WTC11 (cell line): Measurements from ENCODE around the gene ZC3H14. TPM values are rescaled to one million over a fixed set of nuclear protein-coding genes. Genes with fewer than 3 reads are reported as not detected.

Experiments
- CREB1 ChIP-seq: sonication (generic); formaldehyde crosslinking; IDR thresholded peaks from 2 replicates; pipeline ENCODE4 v1.8.0; 2023; ENCODE audit warnings: mild to moderate bottlenecking, missing genetic modification reagents
- ESRRA ChIP-seq: sonication (generic); formaldehyde crosslinking; IDR thresholded peaks from 2 replicates; pipeline ENCODE4 v1.8.1; 2022; ENCODE audit warnings: mild to moderate bottlenecking, missing genetic modification reagents, borderline replicate concordance
- ETV6 ChIP-seq: sonication (generic); formaldehyde crosslinking; IDR thresholded peaks from 2 replicates; pipeline ENCODE4 v1.8.1; 2022; ENCODE audit warnings: mild to moderate bottlenecking, missing genetic modification reagents
- GABPB1 ChIP-seq: sonication (generic); formaldehyde crosslinking; IDR thresholded peaks from 2 replicates; pipeline ENCODE4 v1.8.1; 2023; ENCODE audit warnings: mild to moderate bottlenecking, missing genetic modification reagents
- GRHL2 ChIP-seq: fragments of 250-450 bp; sonication (Bioruptor Pico); IDR thresholded peaks from 2 replicates; pipeline ENCODE4 v1.8.0; 2022; ENCODE audit warnings: mild to moderate bottlenecking, moderate library complexity; ENCODE audit not compliant: insufficient replicate concordance, severe bottlenecking
- GTF2I ChIP-seq: fragments of 250-450 bp; sonication (Bioruptor Pico); conservative IDR thresholded peaks from 2 replicates; pipeline ENCODE4 v1.4.0; 2021; ENCODE audit warnings: mild to moderate bottlenecking
- IRF2 ChIP-seq: sonication (generic); formaldehyde crosslinking; IDR thresholded peaks from 2 replicates; pipeline ENCODE4 v1.8.0; 2022; ENCODE audit warnings: low read depth, missing genetic modification reagents, borderline replicate concordance
- SMAD4 ChIP-seq: sonication (generic); formaldehyde crosslinking; IDR thresholded peaks from 2 replicates; pipeline ENCODE4 v1.8.0; 2022; ENCODE audit warnings: mild to moderate bottlenecking, missing genetic modification reagents
- ZNF219 ChIP-seq: sonication (generic); formaldehyde crosslinking; IDR thresholded peaks from 2 replicates; pipeline ENCODE4 v1.8.0; 2023; ENCODE audit warnings: missing genetic modification reagents, mild to moderate bottlenecking, borderline replicate concordance
- ZNF263 ChIP-seq: sonication (generic); formaldehyde crosslinking; IDR thresholded peaks from 2 replicates; pipeline ENCODE4 v1.8.1; 2022; ENCODE audit warnings: low read depth, mild to moderate bottlenecking, moderate library complexity, missing genetic modification reagents
- total RNA-seq: library from RNA; stranded (reverse); gene quantifications from 3 replicates; pipeline ENCODE4 v1.2.3, GENCODE V29; 2021
- TF ChIP-seq, protein P1 (sequence below): fragments of 250-450 bp; sonication (Bioruptor Pico); IDR thresholded peaks from 2 replicates; pipeline ENCODE4 v1.9.0; 2021; ENCODE audit warnings: moderate library complexity, mild to moderate bottlenecking, inconsistent platforms, borderline replicate concordance
- TF ChIP-seq, protein P2 (sequence below): sonication (generic); formaldehyde crosslinking; IDR thresholded peaks from 2 replicates; pipeline ENCODE4 v1.8.0; 2023; ENCODE audit warnings: missing genetic modification reagents, mild to moderate bottlenecking, borderline replicate concordance
- TF ChIP-seq, protein P3 (sequence below): sonication (generic); formaldehyde crosslinking; IDR thresholded peaks from 2 replicates; pipeline ENCODE4 v1.8.1; 2023; ENCODE audit warnings: mild to moderate bottlenecking, moderate library complexity, missing genetic modification reagents
- TF ChIP-seq, protein P4 (sequence below): fragments of 250-450 bp; sonication (Bioruptor Pico); IDR thresholded peaks from 2 replicates; pipeline ENCODE4 v2.1.2; 2022; ENCODE audit warnings: mild to moderate bottlenecking, moderate library complexity
- TF ChIP-seq, protein P5 (sequence below): sonication (generic); formaldehyde crosslinking; IDR thresholded peaks from 2 replicates; pipeline ENCODE4 v1.8.1; 2022; ENCODE audit warnings: mild to moderate bottlenecking, moderate library complexity, missing genetic modification reagents
- TF ChIP-seq, protein P6 (sequence below): sonication (generic); formaldehyde crosslinking; IDR thresholded peaks from 2 replicates; pipeline ENCODE4 v1.8.1; 2022; ENCODE audit warnings: low read depth, missing genetic modification reagents, borderline replicate concordance
- TF ChIP-seq, protein P7 (sequence below): sonication (generic); formaldehyde crosslinking; IDR thresholded peaks from 2 replicates; pipeline ENCODE4 v1.8.1; 2022; ENCODE audit warnings: mild to moderate bottlenecking, missing genetic modification reagents, moderate library complexity, borderline replicate concordance
- TF ChIP-seq, protein P8 (sequence below): sonication (generic); formaldehyde crosslinking; IDR thresholded peaks from 2 replicates; pipeline ENCODE4 v1.8.1; 2023; ENCODE audit warnings: mild to moderate bottlenecking, missing genetic modification reagents
- TF ChIP-seq, protein P9 (sequence below): sonication (generic); formaldehyde crosslinking; IDR thresholded peaks from 2 replicates; pipeline ENCODE4 v1.8.1; 2022; ENCODE audit warnings: missing genetic modification reagents, borderline replicate concordance

Gene ZC3H14
- total RNA-seq, 1 experiment from 2014 or later: 64.9 TPM

DNA sequence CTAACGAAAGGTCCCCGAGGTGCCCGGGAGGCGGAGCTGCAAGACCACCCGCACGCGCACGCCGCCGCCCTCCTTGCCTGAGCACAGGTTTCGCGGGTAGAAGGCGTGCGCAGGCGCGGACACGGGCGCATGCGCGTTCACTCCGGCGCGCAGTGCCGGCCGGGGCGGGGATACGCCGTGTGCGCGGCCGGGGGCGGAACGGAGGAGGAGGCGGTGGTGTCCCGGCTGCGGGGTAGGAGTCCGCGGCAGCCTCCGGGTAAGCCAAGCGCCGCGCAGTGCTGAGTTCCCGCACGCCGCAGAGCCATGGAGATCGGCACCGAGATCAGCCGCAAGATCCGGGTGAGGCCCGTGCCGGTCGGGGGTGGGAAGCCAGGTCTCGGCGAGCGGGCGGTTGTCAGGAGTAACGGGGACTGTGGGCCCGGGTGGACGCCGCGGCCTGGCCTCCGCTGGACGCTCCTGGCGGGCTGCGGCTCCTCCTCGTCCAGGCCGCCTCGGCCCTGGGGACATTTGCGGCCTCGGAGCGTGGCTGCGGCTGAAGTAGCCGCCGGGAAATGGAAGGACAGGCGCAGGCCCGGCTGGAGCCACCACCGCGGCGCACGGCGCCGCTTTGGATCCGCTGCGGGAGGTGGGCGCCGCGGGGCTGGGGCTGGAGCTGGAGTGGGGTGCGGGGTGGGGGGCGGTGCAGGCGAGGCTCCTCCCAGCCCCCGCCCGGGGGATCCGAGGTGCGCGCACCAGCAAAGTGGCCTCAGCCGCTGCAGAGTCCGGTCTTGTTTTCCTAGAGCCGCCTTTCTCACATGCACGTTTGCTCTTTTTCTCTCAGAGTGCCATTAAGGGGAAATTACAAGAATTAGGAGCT is at the start of gene ZC3H14 (continued):
- TF ChIP-seq, protein P1, sequence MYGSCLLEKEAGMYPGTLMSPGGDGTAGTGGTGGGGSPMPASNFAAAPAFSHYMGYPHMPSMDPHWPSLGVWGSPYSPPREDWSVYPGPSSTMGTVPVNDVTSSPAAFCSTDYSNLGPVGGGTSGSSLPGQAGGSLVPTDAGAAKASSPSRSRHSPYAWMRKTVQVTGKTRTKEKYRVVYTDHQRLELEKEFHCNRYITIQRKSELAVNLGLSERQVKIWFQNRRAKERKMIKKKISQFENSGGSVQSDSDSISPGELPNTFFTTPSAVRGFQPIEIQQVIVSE (CRISPR knock-in tag): no peak
- no peak for TF ChIP-seq SMAD4
- TF ChIP-seq, protein P2, sequence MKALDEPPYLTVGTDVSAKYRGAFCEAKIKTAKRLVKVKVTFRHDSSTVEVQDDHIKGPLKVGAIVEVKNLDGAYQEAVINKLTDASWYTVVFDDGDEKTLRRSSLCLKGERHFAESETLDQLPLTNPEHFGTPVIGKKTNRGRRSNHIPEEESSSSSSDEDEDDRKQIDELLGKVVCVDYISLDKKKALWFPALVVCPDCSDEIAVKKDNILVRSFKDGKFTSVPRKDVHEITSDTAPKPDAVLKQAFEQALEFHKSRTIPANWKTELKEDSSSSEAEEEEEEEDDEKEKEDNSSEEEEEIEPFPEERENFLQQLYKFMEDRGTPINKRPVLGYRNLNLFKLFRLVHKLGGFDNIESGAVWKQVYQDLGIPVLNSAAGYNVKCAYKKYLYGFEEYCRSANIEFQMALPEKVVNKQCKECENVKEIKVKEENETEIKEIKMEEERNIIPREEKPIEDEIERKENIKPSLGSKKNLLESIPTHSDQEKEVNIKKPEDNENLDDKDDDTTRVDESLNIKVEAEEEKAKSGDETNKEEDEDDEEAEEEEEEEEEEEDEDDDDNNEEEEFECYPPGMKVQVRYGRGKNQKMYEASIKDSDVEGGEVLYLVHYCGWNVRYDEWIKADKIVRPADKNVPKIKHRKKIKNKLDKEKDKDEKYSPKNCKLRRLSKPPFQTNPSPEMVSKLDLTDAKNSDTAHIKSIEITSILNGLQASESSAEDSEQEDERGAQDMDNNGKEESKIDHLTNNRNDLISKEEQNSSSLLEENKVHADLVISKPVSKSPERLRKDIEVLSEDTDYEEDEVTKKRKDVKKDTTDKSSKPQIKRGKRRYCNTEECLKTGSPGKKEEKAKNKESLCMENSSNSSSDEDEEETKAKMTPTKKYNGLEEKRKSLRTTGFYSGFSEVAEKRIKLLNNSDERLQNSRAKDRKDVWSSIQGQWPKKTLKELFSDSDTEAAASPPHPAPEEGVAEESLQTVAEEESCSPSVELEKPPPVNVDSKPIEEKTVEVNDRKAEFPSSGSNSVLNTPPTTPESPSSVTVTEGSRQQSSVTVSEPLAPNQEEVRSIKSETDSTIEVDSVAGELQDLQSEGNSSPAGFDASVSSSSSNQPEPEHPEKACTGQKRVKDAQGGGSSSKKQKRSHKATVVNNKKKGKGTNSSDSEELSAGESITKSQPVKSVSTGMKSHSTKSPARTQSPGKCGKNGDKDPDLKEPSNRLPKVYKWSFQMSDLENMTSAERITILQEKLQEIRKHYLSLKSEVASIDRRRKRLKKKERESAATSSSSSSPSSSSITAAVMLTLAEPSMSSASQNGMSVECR (CRISPR knock-in tag): no peak; the same call in none of the 2 replicates
- TF ChIP-seq ZNF263: no peak
- TF ChIP-seq GTF2I: no peak
- TF ChIP-seq GRHL2 (CRISPR knock-in tag): no peak
- TF ChIP-seq ZNF219 (CRISPR knock-in tag): no peak
- TF ChIP-seq, protein P3, sequence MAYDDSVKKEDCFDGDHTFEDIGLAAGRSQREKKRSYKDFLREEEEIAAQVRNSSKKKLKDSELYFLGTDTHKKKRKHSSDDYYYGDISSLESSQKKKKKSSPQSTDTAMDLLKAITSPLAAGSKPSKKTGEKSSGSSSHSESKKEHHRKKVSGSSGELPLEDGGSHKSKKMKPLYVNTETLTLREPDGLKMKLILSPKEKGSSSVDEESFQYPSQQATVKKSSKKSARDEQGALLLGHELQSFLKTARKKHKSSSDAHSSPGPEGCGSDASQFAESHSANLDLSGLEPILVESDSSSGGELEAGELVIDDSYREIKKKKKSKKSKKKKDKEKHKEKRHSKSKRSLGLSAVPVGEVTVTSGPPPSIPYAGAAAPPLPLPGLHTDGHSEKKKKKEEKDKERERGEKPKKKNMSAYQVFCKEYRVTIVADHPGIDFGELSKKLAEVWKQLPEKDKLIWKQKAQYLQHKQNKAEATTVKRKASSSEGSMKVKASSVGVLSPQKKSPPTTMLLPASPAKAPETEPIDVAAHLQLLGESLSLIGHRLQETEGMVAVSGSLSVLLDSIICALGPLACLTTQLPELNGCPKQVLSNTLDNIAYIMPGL (CRISPR knock-in tag): peak; percentile 99
- no peak for TF ChIP-seq IRF2
- no peak for TF ChIP-seq CREB1 (CRISPR knock-in tag)
- TF ChIP-seq GABPB1 (CRISPR knock-in tag): peak; percentile 25; the same call in 1 of the 2 replicates
- TF ChIP-seq, protein P4, sequence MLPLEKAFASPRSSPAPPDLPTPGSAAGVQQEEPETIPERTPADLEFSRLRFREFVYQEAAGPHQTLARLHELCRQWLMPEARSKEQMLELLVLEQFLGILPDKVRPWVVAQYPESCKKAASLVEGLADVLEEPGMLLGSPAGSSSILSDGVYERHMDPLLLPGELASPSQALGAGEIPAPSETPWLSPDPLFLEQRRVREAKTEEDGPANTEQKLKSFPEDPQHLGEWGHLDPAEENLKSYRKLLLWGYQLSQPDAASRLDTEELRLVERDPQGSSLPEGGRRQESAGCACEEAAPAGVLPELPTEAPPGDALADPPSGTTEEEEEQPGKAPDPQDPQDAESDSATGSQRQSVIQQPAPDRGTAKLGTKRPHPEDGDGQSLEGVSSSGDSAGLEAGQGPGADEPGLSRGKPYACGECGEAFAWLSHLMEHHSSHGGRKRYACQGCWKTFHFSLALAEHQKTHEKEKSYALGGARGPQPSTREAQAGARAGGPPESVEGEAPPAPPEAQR (CRISPR knock-in tag): no peak
- peak; percentile 96 for TF ChIP-seq ETV6 (CRISPR knock-in tag)
- TF ChIP-seq ESRRA (CRISPR knock-in tag): 0 out of 2 replicates have a peak, but pooled peaks have one; percentile 54
- TF ChIP-seq, protein P5, sequence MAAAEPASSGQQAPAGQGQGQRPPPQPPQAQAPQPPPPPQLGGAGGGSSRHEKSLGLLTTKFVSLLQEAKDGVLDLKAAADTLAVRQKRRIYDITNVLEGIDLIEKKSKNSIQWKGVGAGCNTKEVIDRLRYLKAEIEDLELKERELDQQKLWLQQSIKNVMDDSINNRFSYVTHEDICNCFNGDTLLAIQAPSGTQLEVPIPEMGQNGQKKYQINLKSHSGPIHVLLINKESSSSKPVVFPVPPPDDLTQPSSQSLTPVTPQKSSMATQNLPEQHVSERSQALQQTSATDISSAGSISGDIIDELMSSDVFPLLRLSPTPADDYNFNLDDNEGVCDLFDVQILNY (CRISPR knock-in tag): peak; percentile 96
- TF ChIP-seq, protein P6, sequence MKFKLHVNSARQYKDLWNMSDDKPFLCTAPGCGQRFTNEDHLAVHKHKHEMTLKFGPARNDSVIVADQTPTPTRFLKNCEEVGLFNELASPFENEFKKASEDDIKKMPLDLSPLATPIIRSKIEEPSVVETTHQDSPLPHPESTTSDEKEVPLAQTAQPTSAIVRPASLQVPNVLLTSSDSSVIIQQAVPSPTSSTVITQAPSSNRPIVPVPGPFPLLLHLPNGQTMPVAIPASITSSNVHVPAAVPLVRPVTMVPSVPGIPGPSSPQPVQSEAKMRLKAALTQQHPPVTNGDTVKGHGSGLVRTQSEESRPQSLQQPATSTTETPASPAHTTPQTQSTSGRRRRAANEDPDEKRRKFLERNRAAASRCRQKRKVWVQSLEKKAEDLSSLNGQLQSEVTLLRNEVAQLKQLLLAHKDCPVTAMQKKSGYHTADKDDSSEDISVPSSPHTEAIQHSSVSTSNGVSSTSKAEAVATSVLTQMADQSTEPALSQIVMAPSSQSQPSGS: no peak
- TF ChIP-seq, protein P7, sequence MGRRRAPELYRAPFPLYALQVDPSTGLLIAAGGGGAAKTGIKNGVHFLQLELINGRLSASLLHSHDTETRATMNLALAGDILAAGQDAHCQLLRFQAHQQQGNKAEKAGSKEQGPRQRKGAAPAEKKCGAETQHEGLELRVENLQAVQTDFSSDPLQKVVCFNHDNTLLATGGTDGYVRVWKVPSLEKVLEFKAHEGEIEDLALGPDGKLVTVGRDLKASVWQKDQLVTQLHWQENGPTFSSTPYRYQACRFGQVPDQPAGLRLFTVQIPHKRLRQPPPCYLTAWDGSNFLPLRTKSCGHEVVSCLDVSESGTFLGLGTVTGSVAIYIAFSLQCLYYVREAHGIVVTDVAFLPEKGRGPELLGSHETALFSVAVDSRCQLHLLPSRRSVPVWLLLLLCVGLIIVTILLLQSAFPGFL: no peak; the same call in 1 of the 2 replicates
- TF ChIP-seq, protein P8, sequence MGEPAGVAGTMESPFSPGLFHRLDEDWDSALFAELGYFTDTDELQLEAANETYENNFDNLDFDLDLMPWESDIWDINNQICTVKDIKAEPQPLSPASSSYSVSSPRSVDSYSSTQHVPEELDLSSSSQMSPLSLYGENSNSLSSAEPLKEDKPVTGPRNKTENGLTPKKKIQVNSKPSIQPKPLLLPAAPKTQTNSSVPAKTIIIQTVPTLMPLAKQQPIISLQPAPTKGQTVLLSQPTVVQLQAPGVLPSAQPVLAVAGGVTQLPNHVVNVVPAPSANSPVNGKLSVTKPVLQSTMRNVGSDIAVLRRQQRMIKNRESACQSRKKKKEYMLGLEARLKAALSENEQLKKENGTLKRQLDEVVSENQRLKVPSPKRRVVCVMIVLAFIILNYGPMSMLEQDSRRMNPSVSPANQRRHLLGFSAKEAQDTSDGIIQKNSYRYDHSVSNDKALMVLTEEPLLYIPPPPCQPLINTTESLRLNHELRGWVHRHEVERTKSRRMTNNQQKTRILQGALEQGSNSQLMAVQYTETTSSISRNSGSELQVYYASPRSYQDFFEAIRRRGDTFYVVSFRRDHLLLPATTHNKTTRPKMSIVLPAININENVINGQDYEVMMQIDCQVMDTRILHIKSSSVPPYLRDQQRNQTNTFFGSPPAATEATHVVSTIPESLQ: no peak
- TF ChIP-seq, protein P9, sequence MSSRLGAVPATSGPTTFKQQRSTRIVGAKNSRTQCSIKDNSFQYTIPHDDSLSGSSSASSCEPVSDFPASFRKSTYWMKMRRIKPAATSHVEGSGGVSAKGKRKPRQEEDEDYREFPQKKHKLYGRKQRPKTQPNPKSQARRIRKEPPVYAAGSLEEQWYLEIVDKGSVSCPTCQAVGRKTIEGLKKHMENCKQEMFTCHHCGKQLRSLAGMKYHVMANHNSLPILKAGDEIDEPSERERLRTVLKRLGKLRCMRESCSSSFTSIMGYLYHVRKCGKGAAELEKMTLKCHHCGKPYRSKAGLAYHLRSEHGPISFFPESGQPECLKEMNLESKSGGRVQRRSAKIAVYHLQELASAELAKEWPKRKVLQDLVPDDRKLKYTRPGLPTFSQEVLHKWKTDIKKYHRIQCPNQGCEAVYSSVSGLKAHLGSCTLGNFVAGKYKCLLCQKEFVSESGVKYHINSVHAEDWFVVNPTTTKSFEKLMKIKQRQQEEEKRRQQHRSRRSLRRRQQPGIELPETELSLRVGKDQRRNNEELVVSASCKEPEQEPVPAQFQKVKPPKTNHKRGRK (CRISPR knock-in tag): no peak
